ENCODE data around the gene SUCO.

Gene SUCO

DNA sequence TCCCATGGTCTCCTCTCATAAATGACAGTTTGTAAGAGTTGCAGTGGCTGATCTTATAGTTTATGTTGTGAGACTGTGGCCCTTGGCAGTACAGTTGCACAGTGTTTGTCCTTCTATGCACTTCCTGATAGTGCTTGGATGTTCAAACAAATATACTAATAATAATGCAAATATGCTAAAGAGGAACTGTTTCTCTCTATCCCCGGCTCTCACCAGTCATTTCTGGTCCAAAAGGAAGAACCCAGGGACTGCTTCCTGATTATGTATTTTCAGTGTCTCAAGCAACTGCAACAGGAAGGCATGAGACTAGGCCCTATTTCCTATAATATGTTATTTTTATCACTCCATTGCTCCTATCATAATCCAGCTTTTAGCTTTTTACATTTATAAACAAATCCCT, 17.0 kb upstream of the SUCO start:
- in situ Hi-C loops (cut with HindIII; ENCODE audit: low sequenced_read_pairs) = no loop called here

DNA sequence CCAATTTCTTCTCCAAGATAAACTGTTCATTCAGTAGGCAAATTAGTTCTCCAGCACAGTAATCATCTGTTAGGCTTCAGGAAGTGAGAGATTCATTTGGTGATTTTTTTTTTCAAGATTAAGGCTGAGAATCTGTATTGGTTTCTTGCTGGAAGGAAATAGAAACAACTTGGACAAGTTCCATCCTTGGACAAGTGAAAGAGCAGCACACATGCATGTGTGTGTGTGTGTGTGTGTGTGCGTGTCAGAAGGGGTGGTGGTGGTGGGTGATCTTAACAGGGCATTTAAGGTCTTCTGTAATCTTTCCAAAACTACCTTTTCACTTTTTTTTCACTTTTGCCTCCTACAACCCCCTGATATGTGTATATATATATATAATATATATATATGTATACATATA, 15.9 kb upstream of the SUCO start:
- in situ Hi-C loops (cut with HindIII; ENCODE audit: low sequenced_read_pairs) = no loop called here

DNA sequence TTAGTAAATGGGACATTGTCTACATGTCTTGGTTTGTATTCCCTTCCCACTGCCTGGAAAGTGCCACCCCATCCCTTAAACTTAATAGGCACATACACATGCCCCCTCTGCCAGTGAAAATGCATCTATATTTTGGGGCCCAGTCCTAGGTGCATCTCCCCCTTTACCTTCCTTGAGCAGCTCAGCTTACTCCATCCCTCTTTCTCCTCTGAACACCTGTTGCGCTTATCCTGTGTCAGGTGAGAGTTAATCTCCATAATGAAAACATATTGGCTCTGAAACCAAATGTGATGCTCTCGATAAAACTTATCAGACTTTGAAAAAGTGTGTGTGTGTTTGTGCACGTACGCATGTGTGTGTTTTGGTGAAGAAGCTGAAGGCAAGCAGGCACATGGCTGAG, 15.4 kb upstream of the SUCO start:
- in situ Hi-C loops (cut with HindIII; ENCODE audit: low sequenced_read_pairs) = no loop called here

DNA sequence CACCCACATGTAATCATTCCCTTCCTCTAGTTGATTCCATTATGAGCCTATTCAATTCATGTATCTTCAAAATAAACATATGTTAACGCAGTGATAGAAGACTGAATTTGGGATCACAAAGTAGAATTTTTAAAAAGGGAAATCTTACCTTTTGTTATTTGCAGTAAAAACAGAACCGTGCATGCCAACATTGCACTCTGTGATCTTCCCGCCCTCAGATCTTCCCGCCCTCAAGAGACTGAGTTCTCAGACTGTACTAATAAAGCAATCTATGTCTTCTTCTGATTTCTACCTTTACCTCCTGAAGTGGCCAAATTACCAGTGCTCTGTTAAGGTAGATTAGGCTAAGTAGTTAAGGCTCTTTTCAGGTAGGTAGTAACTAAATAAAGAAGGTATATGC, 3.6 kb upstream of the SUCO start:
- in situ Hi-C loops (cut with HindIII; ENCODE audit: low sequenced_read_pairs) = no loop called here

DNA sequence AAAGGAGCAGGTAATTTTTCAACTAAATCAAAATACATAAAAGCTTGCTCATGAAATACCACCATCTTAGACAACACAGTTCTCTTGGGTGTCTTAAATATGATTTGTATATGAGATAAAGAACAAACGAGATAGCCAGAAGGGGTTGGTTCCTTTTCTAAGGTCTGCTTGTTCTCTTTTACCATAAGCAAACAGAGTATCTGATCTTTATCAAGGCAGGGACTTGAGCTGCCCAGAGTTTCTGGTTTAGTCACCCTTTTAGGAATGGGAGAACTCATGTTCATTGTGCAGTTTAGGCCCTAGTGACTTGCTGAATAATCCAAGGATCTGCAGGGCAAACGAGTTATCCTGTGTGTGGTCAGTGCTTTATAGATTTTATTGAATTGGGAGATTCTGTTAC, 3.0 kb upstream of the SUCO start:
- in situ Hi-C loops (cut with HindIII; ENCODE audit: low sequenced_read_pairs) = no loop called here

DNA sequence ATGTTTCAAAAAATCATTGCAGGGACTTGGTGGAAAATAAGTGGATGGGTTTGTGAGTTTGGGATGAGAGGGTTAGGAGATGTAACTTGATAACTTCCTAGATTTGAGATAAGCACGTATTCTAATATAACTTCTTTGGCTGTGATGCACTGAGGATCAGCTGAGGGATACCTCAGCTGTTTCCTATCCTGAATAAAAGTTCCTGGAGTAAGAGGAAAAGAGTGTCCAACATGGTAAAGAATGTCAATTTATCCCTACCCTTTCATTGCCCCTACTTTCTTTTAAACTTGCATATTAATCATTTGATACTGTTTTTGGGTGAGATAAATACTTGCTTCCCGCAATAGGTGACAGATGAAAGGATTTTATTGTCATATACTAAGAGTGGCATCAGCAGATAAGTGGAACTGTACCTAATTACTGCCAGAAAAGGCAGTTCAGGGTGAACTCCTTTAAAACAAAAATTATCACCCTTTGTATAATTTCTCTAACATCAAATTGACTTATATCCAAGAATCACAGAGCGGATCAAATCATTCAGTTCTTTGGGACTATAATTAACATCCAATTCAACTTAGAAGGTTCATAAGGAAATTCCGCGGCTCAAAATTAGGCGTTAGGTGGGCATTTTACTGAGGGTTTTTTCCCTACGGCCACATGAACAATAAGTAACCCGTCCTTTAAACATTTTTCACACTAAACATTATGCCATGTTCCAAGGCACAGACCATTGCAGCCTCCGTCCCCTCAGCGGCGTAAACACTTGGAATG, 1.4 kb upstream of the SUCO start:
- in situ Hi-C loops (cut with HindIII; ENCODE audit: low sequenced_read_pairs) = no loop called here

DNA sequence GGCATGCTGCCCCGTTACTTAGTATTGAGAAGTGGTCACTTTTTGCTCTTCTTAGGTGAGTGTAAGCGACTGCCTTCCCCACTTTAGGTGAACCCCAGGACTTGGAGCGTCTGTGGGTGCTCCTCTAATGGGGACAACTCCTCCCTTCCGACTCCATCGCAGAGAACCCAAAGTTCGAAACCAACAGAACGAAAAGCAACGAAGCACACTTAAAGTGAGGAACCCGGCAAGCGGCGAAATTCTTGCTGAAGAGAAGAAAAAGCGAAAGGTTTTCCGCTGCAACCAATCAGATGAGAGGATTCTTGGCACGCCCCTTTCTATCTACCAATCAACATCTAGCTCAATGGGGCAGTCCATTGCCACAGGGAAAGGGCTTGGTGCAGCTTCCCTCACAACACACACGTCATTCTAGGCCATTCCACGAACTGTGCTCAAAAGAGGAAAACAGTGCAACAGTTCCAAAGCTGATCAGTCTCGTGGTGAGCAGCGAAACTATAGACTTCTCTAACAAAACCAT, 709 bp upstream of the SUCO start:
- in situ Hi-C loops (cut with HindIII; ENCODE audit: low sequenced_read_pairs) = no loop called here

DNA sequence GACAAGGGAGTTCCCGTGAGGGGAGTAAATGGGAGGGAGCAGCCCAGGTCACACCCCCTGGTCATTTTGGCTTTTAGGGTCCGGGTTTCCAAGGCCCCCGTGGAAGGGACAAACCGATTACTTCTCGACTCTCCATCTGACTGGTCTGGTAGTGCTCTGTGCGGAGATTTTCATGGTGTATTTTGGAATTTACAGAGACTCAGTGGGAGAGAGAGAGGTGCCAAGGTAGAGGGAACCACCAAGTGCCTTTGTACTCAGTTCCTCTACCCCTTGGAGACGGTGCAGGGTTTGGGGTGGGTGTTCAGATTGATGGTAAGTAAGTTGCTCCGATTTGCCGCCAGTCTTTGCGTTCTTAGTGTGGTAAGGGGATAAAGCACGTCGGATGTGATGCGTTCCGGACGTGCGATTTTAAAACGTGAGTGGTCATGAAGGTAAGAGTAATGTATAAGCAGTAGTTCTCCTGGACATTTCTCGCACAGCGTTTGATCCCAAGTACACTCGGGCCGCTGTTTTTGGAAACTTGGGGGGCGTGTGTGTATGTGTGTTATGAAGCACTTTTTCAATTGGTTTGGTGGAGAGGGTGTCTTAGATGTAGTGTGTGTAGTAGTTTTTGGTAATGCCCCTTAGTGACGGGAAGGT, 682 bp downstream of the SUCO start:
- in situ Hi-C loops (cut with HindIII; ENCODE audit: low sequenced_read_pairs) = no loop called here

DNA sequence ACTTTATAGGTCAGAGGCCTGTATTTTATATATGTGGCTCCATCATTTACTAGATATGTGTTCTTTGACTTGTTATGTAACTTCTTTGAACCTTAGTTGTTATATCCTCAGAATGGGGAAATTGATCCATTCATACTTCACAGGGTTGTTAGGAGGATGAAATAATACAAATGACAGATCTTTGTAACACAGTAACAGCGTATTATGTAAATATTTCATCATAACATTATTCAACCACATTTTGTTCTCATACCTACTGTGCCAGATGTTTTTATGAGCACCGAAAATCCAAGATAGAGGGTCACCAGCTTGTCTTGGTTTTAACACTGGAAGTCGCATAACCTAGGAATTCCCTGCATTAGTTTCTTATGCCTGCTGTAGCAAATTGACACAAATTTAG, 3.3 kb downstream of the SUCO start:
- in situ Hi-C loops (cut with HindIII; ENCODE audit: low sequenced_read_pairs) = no loop called here

DNA sequence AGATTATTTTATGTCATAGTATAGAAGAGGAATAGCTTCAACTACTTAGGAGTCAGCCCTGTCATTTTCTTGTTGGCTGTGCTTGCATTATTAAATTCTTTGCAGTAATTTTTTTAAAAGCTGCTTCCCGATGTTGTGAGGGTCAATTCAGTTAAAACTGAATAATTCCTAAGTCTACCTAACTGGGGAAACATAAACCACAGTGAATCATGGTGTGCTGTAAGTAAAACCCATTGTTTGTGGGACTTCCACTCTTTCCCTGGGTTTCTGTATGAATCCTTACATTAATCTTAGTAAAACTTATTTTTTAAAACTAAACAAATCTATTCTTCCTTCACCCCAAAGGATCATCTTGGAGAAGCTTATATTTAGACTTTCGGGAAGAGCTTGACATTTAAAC, 4.4 kb downstream of the SUCO start:
- in situ Hi-C loops (cut with HindIII; ENCODE audit: low sequenced_read_pairs) = no loop called here

DNA sequence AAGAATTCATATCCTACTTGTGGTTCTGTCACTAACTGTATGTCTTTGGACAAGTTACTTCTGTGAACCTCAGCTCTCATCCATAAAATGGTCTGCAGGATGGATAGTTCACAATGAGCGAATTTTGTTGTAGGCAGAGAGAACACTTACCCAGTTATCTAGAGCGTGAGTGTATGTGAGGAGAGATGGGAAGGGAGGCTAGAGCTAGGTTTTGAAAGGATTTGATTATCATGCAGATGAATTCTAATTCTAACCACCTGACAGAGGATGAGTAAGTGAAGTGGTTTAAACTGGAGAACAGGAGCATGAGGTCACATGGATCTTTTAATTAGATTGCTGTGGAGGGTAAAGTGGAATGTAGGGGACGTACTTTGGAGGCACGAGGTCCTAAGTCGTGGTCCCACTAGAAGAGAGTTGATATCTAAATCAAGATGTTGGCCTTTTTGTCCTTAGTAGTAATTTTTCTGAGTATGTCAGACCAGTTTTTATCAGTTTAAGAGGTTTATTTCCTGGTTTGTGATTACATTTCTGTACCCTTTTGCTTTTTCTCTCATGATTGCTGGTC, 5.0 kb downstream of the SUCO start:
- in situ Hi-C loops (cut with HindIII; ENCODE audit: low sequenced_read_pairs) = no loop called here

DNA sequence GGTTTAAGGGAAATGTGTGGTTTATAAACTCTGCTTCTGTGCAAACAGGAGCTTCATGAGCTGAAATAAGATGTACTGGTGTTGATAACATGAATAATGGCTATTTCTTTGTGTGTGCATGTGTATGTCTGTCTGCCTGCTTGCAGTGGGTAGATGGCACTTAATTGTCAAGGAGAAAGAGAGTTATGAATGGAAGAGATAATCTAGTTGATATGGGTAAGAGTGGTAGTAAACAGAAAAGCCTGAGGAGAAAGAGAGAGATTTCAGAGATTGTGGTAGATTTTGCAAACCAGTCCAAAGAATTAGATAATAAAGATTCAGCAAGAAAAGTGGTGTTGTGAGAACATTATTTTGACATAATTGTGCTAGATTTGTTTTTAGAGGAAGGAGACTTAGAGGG, 7.7 kb downstream of the SUCO start:
- in situ Hi-C loops (cut with HindIII; ENCODE audit: low sequenced_read_pairs) = no loop called here

DNA sequence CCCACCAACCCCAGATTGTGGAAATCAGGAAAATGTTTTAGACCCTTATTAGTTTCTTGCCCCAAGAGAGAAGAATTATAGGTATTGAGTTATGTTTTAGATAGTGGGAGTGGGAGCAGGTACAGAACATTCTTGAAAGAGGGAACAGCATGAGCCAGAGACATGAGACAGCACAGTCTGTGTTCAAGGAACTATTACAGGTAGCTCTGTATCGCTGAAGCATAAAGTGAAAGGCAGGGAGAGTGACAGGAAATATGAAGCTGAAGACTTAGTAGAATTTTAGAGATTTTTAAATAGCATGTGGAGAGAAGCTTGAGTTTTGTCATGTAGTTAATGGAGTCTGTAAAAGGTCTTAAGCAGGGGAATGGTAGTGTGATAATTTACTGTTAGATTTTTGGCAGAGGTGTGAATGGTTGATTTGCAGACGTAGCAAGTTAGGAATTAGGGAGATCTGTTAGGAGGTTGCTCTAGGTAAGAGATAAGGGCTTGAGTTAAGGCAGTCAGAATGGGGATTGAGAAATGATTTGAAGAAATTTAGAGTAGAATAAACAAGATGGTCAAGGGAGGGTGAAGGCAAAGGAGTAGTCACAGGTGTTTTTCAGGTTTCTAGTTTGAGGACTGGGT, 11.6 kb downstream of the SUCO start:
- in situ Hi-C loops (cut with HindIII; ENCODE audit: low sequenced_read_pairs) = no loop called here

DNA sequence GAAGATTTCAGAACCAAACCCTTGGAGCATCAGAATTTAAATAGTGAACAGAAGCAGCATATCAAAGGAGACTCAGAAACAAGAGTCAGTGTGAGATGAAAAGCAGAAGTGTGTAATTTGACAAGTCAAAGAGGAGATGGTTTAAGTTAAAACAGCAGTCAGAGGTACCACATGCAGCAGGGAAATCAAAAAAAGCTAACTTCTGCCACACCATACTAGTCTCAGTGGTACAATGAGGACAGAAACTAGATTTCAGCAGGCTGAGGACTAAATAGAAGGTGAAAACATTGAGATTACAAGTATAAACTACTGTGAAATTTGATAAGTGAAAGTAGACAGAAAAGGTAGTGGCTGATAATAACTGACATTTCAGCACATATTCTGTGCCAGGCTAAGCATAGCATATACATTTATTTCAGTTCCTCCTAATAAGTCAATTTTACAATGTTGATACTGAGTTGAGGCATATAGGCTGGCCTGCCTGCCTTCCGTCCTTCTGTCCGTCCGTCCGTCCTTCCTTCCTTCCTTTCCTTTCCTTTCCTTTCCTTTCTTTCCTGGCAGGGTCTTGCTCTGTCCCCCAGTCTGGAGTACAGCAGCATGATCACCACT, 12.6 kb downstream of the SUCO start:
- in situ Hi-C loops (cut with HindIII; ENCODE audit: low sequenced_read_pairs) = no loop called here

DNA sequence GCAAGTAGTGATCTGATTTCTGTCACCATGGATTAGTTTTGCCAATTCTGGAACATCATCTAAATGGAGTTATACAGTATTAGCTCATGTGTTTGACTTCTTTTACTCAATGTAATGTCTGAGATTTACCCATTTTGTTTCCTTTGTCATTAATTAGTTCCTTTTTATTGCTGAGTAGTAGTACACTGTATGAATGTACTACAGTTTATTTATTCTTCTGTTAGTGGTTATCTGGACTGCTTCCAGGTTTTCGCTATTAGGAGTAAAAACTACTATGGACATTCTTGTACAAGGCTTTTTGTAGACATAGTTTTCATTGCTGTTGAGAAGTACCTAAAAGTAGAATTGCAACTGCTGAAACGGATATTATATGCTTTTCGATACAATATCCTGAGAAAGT, 14.1 kb downstream of the SUCO start:
- in situ Hi-C loops (cut with HindIII; ENCODE audit: low sequenced_read_pairs) = no loop called here

DNA sequence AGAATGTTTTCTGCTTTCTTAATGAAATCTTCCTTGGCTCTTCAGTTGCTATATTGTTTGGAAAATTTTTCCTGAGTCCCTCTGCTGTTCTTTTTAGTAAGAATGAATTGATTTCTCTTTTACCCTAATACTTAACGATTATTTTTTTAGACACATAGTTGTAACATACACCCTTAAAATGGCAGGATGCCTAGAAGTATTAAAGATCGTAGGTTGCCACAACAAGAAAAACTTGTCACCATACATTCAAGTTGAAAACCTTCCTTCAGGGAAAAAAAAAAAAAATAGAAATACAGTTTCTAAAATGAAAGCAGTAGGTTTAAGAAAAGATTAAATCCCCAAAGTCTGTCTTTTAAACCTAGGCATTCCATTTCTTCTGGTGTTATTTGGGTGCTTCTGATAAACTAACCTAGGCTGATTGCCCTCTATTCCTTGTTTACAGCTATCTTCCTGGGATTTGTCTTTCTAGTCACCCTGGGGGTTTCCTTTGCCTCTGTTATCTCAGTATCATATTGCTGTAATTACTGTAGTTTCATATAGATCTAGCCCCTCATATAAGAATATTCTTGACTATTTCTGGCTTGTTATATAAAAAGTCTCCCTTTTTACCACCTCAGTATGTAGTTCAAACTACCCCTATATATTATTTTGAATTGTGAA, 16.8 kb downstream of the SUCO start:
- in situ Hi-C loops (cut with HindIII; ENCODE audit: low sequenced_read_pairs) = no loop called here

DNA sequence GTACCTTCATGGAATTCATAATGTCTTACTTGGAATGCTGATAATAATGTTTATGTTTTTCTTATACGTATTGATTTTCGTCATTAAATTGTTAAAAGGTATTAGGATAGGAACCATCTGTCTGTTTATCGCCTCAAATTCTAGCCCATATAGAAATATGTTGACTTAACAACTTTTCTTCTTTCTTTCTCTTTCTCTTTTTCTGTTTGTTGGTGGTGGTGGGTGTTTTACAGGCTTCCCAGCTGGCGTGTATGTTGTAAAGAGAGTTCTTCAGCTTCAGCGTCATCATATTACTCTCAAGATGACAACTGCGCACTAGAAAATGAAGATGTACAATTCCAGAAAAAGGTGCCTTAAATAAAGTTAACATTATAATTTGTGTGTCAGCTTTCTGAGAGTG, 18.3 kb downstream of the SUCO start:
- in situ Hi-C loops (cut with HindIII; ENCODE audit: low sequenced_read_pairs) = no loop called here

DNA sequence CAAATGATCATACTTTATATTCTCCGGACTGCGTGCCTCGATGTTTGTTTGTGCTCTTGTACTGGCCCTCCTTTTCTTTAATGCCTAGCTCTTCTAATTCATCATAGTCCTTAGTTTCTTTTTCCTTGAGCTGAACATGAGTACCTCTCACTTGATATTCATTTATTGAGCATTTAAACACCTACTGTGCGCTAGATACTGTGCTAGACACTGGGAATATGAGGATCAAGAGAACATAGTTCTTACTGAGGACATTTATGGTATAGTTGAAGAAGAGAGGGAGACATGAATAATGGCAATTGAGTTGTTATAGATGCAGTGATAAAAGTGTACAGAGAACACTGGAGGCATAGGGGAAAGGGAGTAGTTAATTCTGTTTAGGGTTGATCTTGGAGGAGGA, 22.0 kb downstream of the SUCO start:
- in situ Hi-C loops (cut with HindIII; ENCODE audit: low sequenced_read_pairs) = no loop called here

DNA sequence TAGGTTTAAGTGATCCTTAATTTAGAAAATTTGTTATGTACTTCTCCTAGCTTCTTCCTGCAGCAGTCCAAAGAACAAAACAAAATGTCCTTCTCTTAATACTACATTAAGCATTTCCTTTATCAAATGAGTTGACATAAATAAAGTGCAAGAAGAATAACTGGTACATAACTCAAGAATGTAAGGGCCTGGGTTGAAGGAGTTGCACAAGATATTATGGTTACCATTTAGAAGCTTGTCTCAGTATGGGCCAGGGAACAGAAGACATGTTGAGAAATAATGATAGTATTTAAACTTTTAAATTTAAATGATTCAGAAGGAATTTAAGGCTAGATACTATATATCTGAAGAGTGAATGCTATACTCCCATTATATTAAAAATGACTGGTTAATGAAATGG, 23.5 kb downstream of the SUCO start:
- in situ Hi-C loops (cut with HindIII; ENCODE audit: low sequenced_read_pairs) = no loop called here

DNA sequence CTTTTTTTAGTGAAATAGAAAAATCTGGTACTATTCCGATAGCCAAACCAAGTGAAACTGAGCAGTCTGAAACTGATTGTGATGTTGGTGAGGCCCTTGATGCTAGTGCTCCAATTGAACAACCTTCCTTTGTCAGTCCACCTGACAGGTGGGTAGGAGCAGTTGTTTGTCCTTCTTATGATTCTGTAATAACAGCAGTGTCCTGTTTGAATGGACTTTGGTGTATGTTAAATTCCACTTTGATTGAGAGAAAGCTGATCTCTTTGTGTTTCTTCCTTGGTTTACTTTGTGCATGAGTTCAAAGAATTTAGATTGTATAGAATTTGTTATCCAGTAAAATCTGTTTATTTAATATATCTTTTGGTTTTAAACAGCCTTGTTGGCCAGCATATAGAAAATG, 24.3 kb downstream of the SUCO start:
- in situ Hi-C loops (cut with HindIII; ENCODE audit: low sequenced_read_pairs) = no loop called here

Data from DLD1 (cell line).